Heart left ventricle (tissue), 16 donors: ENCODE results near the gene AFDN. TPM values are rescaled to one million over a fixed set of nuclear protein-coding genes. Genes with fewer than 3 reads are reported as not detected.

Experiments used
- ATAC-seq, 4 donors: fragments of 200-7000 bp; cut with Tn5 transposase; one replicate each; pipeline ENCODE4 v1.9.1; 2020 to 2022; ENCODE audit warnings: moderate library complexity in 4 of 4, mild to moderate bottlenecking in 3 of 4, moderate number of reproducible peaks in 1 of 4
- DNase-seq, 5 donors: peaks; one replicate each; pipeline ENCODE4 v3.0.0-alpha.2; 2020
- H3K27ac ChIP-seq, 12 donors: fragments of 200-600 bp; sonication (generic) in 4 of 12; one replicate each; pipeline versions ENCODE4 v1.5.0 to v1.8.0; 2016 to 2022; ENCODE audit warnings: mild to moderate bottlenecking in 2 of 12
- H3K27me3 ChIP-seq, 9 donors: fragments of 200-600 bp; sonication (generic) in 2 of 9; one replicate each; pipeline versions ENCODE4 v1.5.1 to v1.8.0; 2016 to 2022; ENCODE audit warnings: mild to moderate bottlenecking in 3 of 9
- H3K36me3 ChIP-seq, 9 donors: fragments of 200-600 bp; sonication (generic) in 2 of 9; one replicate each; pipeline versions ENCODE4 v1.5.0 to v1.8.0; 2018 to 2022; ENCODE audit warnings: mild to moderate bottlenecking in 2 of 9
- H3K4me1 ChIP-seq, 12 donors: fragments of 200-600 bp; sonication (generic) in 4 of 12; one replicate each; pipeline versions ENCODE4 v1.5.0 to v1.8.0; 2016 to 2022; ENCODE audit warnings: mild to moderate bottlenecking in 3 of 12
- H3K4me3 ChIP-seq, 12 donors: fragments of 200-600 bp; sonication (generic) in 4 of 12; one replicate each; pipeline versions ENCODE4 v1.5.0 to v1.8.0; 2017 to 2022; ENCODE audit warnings: mild to moderate bottlenecking in 9 of 12, moderate library complexity in 4 of 12
- H3K9me3 ChIP-seq, 12 donors: fragments of 200-600 bp; sonication (generic) in 4 of 12; one replicate each; pipeline versions ENCODE4 v1.5.0 to v1.8.0; 2016 to 2022; ENCODE audit warnings: mild to moderate bottlenecking in 1 of 12
- POLR2A ChIP-seq, 2 donors: fragments of 450-650 bp; IDR thresholded peaks; one replicate each; pipeline ENCODE4 v1.6.1; 2017; ENCODE audit warnings: antibody characterized with exemption in 2 of 2, mild to moderate bottlenecking in 2 of 2, moderate library complexity in 2 of 2
- WGBS, 4 donors: extraction: QIAGEN DNeasy Blood & Tissue Kit in 2 of 4; methylation state at CpG; one replicate each; pipeline versions ENCODE4 v1.1.5 to v1.1.7; 2013 to 2018; 5-methylcytosine and 5-hydroxymethylcytosine counted together
- intact Hi-C, 10 donors: fragments of 100-400 bp; cut with DNase I; formaldehyde crosslinking; loops; one replicate each; pipeline versions ENCODE4 v1.11.1 to v1.14.2; 2022
- polyA plus RNA-seq, 2 donors: library from polyadenylated mRNA; stranded (reverse); fragments of 200-250 nt; gene quantifications; one replicate each; pipeline ENCODE4 v1.2.3, GENCODE V29; 2013
- total RNA-seq, 9 donors: library from RNA; depleted of rRNA in 2 of 9; stranded (reverse); fragments of >200 nt in 2 of 9; fragmentation: NEBNext Ultra II Directional in 3 of 9; extraction: Animal tissue kit (Norgen Biotek cat#: 25700) in 3 of 9; gene quantifications; one replicate each; pipeline versions ENCODE4 v1.1.0 to v1.2.4, GENCODE V29; 2016 to 2023
- TF ChIP-seq, protein P1 (sequence below), 12 donors: fragments of 200-600 bp; sonication (generic) in 4 of 12; IDR thresholded peaks; one replicate each; pipeline versions ENCODE4 v1.5.0 to v1.8.0; 2018 to 2022; ENCODE audit warnings: antibody characterized with exemption in 12 of 12, mild to moderate bottlenecking in 5 of 12
- donor health status: ischemic (EF 13 %, LVEDD 7.1; RV severe dilation, severe dysfunction).
- donor health status: healthy with polysubstance abuse.
- donor health status: DM: no; HTN: yes; CAD: no.
- donor health status: DM: no; HTN: no; CAD: no.
- donor health status: ischemic (EF 25% LVEDD 6.9; RV normal size, moderate dysfunction).
- donor health status: ischemic (EF 25% LVEDD 5.7; RV mildly dilated, moderate dysfunction).
- donor health status: healthy.
- donor health status: DM: yes; HTN: yes; CAD: no.
- donor health status: ischemic (EF 35%, LVEDD 5.7; RV mildly dilated, moderate dysfunction).
- donor health status: nonischemic (EF 11% LVEDD 7.7; RV severe dilation, severe dysfunction).
- donor health status: DM: yes; HTN: yes; CAD: no.
- donor health status: PGD.
- donor health status: ischemic (EF 29% LVEDD 5.4; RV normal size, mild dysfunction).
- donor health status: nonischemic (EF 23%, LVEDD 6.1; RV moderate dilation, normal function).

The AFDN gene
- total and polyA plus RNA-seq, 11 donors: 27.6 to 100 (median 50.4) TPM

DNA sequence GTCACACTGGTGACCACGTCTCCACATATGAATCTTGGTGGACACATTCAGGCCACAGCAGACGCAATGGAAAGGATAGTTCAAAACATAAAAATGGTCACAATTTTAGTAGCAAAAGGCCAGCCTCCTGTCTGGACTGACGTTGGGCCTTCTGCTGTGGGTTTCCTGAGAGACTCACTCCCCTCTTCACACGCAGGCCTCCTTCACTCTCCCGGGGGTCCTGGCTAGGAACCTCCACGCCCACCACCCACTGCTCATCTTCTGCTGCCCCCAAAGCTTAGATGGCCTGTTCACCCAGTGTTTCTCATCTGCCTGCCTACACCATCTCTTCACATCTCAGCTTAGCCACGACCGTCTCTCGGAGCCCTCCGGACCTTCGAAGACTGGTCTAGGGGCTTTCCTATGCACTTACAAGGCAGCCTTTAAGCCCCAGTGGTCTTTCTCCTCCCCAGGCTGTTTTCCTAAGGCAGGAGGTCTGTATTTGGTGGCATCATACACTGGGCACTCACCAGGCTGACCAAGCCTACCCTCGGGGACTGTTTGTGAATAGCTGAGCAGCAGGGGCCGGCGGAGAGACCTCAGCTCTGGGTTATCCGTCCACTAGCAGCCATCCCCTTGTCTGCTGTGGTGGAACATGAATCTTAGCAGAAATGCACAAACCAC is 46.6 kb upstream of the AFDN start:
- TF ChIP-seq POLR2A (IDR thresholded peaks at IDR 0.05): no peak
- TF ChIP-seq, protein P1, sequence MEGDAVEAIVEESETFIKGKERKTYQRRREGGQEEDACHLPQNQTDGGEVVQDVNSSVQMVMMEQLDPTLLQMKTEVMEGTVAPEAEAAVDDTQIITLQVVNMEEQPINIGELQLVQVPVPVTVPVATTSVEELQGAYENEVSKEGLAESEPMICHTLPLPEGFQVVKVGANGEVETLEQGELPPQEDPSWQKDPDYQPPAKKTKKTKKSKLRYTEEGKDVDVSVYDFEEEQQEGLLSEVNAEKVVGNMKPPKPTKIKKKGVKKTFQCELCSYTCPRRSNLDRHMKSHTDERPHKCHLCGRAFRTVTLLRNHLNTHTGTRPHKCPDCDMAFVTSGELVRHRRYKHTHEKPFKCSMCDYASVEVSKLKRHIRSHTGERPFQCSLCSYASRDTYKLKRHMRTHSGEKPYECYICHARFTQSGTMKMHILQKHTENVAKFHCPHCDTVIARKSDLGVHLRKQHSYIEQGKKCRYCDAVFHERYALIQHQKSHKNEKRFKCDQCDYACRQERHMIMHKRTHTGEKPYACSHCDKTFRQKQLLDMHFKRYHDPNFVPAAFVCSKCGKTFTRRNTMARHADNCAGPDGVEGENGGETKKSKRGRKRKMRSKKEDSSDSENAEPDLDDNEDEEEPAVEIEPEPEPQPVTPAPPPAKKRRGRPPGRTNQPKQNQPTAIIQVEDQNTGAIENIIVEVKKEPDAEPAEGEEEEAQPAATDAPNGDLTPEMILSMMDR (IDR thresholded peaks at IDR 0.05): no peak
- WGBS, 4 donors: 82 to 92% (median 91%) methylated on average over 15 of the region's 15 CpGs
- ATAC-seq (no peak), DNase-seq (no peak)
- Histone ChIP-seq H3K36me3 (no peaks in the 10 kb centered on the region), H3K4me1 (peaks cover 0 to 2% (median 0%) of the 10 kb centered on the region in 12 donors), H3K27me3 (no peaks in the 10 kb centered on the region), H3K27ac (no peak overlapping the region), H3K9me3 (no peaks in the 10 kb centered on the region), H3K4me3 (no peak overlapping the region)
- intact Hi-C loops: no loop called here

GRCh38 chr6:167781066-167781767 is 45.5 kb upstream of the AFDN start:
- WGBS, 4 donors: 76 to 89% (median 82%) methylated on average over 15 of the region's 15 CpGs
- TF ChIP-seq, protein P1 (IDR thresholded peaks at IDR 0.05): no peak
- TF ChIP-seq POLR2A (IDR thresholded peaks at IDR 0.05): no peak
- H3K27me3 ChIP-seq: no peaks in the 10 kb centered on the region
- no peak overlapping the region for H3K27ac ChIP-seq
- no peaks in the 10 kb centered on the region for H3K9me3 ChIP-seq
- DNase-seq (no peak), ATAC-seq (no peak)
- no peak overlapping the region for H3K4me3 ChIP-seq
- H3K36me3 ChIP-seq: no peaks in the 10 kb centered on the region
- intact Hi-C loops: no loop called here
- peaks cover 0 to 2% (median 0%) of the 10 kb centered on the region in 12 donors for H3K4me1 ChIP-seq

DNA sequence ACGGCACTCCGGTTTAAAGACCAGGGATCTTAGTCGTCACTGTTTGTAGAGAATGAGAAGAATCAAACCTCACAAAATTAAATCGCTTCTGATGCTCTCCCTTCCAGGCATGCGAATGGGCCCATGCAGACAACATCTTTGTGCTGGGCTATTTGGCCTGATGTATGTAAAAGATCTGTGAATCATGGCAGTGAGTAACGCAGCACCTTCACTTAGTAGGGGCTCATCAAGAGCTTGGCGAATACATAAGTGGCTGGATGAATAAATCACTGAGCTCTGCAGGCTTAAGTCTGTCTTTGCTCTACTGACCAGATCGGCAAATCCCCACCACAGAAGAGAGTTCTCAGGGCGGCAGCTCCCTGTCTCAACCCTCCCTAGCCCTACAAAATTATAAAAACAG is 44.8 kb upstream of the AFDN start:
- 91 to 98% (median 95%) methylated on average over 9 of the region's 9 CpGs for WGBS, 4 donors
- Histone ChIP-seq H3K27me3 (no peaks in the 10 kb centered on the region), H3K4me3 (no peak overlapping the region), H3K4me1 (peaks cover 0 to 6% (median 0%) of the 10 kb centered on the region in 12 donors), H3K27ac (no peak overlapping the region), H3K9me3 (no peaks in the 10 kb centered on the region), H3K36me3 (no peaks in the 10 kb centered on the region)
- ATAC-seq: no peak
- intact Hi-C loops: no loop called here
- no peak for DNase-seq
- TF ChIP-seq POLR2A (IDR thresholded peaks at IDR 0.05): no peak
- TF ChIP-seq, protein P1 (IDR thresholded peaks at IDR 0.05): no peak

DNA sequence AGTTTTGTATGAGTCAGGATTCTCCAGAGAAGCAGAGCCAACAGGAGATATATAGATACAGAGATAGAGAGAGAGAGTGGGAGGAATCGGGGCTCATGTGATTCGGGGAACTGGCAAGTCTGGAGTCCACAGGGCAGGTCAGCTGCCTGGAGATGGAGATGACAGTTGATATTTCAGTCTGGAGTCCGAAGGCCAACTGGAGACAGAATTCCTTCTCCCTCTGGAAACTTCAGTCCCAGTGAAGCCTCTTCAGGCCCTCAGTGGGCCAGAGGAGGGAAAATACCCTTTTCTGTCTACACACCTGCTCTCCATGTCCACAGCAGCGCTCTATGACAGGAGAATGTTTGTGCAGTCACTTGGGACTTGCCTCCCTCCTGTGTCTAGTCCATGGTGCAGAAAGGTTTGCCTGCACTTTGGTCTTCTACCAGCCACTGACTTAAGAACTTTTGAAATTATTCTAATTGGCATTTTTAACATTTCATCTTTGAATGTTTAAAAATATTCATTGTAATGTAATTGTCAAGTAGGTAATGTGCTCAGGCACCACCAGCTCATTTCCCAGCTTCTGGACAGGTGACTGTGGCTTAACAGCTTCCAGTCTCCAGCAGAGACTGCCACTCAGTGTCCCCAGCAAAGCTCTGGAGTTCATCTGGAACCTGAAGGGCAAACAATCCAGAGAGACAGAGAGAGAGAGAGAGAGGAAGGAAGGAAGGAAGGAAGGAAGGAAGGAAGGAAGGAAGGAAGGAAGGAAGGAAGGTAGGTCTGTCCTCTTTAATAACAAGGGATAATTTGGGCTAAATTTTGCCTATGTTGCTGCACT is 43.8 kb upstream of the AFDN start:
- DNase-seq (no peak), ATAC-seq (no peak)
- 93 to 99% (median 94%) methylated on average over 4 of the region's 4 CpGs for WGBS, 4 donors
- intact Hi-C loops: no loop called here
- H3K36me3 ChIP-seq: no peaks in the 10 kb centered on the region
- no peaks in the 10 kb centered on the region for H3K9me3 ChIP-seq
- no peaks in the 10 kb centered on the region for H3K27me3 ChIP-seq
- H3K4me1 ChIP-seq: peaks cover 0 to 9% (median 0%) of the 10 kb centered on the region in 12 donors
- no peak overlapping the region for H3K27ac ChIP-seq
- H3K4me3 ChIP-seq: no peak overlapping the region
- no peak for TF ChIP-seq POLR2A (IDR thresholded peaks at IDR 0.05)
- TF ChIP-seq, protein P1 (IDR thresholded peaks at IDR 0.05): no peak
